Prostate gland (tissue), 2 donors: ENCODE data around the gene ZNF641. TPM values are rescaled to one million over a fixed set of nuclear protein-coding genes. Genes with fewer than 3 reads are reported as not detected.

Source experiments
- DNase-seq: peaks from one replicate; pipeline ENCODE4 v3.0.0-alpha.2; 2019; ENCODE audit warnings: low spot score
- H3K27ac ChIP-seq, 2 donors: fragments of 200-600 bp; sonication (generic); 2 replicates each; pipeline ENCODE4 v1.5.1; 2017 to 2019
- H3K27me3 ChIP-seq: fragments of 200-600 bp; sonication (generic); replicated peaks from 2 replicates; pipeline ENCODE4 v1.5.1; 2019; ENCODE audit not compliant: insufficient read depth
- H3K36me3 ChIP-seq, 2 donors: fragments of 200-600 bp; sonication (generic); 1 replicate in 1 of 2; 2 replicates in 1 of 2; pipeline versions ENCODE4 v1.5.1 to v1.8.1; 2017 to 2019
- H3K4me1 ChIP-seq: fragments of 200-600 bp; sonication (generic); replicated peaks from 2 replicates; pipeline ENCODE4 v1.5.1; 2019
- H3K4me3 ChIP-seq, 2 donors: fragments of 200-600 bp; sonication (generic); 2 replicates each; pipeline ENCODE4 v1.5.1; 2017 to 2019
- H3K9me3 ChIP-seq: fragments of 200-600 bp; sonication (generic); 2 replicates; pipeline ENCODE4 v1.5.1; 2017
- CTCF ChIP-seq, 4 experiments: fragments of 200-600 bp in 2 of 4; fragments of 450-650 bp in 2 of 4; sonication (generic) in 2 of 4; IDR thresholded peaks; 1 replicate in 3 of 4; 2 replicates in 1 of 4; pipeline ENCODE4 v1.5.1; 2016 to 2019; ENCODE audit warnings: antibody characterized with exemption in 4 of 4, mild to moderate bottlenecking in 2 of 4, moderate library complexity in 2 of 4
- POLR2A ChIP-seq: fragments of 450-650 bp; IDR thresholded peaks from one replicate; pipeline ENCODE4 v1.6.1; 2016; ENCODE audit warnings: antibody characterized with exemption, mild to moderate bottlenecking
- POLR2AphosphoS5 ChIP-seq: sonication (generic); formaldehyde crosslinking; IDR thresholded peaks from one replicate; pipeline ENCODE4 v1.6.1; 2017; ENCODE audit warnings: antibody characterized with exemption
- WGBS: methylation state at CpG from one replicate; pipeline ENCODE4 v1.1.5; 2018; 5-methylcytosine and 5-hydroxymethylcytosine counted together
- intact Hi-C: fragments of 100-400 bp; cut with DNase I; formaldehyde crosslinking; loops from one replicate; pipeline ENCODE4 v1.14.2; 2022
- total RNA-seq, 2 donors: library from RNA; depleted of rRNA; stranded (reverse); fragments of >200 nt; gene quantifications; one replicate each; pipeline ENCODE4 v1.1.0, GENCODE V29; 2016

ZNF641 gene
- 10 to 100 TPM; 21.7 to 39.7 TPM for total RNA-seq

DNA sequence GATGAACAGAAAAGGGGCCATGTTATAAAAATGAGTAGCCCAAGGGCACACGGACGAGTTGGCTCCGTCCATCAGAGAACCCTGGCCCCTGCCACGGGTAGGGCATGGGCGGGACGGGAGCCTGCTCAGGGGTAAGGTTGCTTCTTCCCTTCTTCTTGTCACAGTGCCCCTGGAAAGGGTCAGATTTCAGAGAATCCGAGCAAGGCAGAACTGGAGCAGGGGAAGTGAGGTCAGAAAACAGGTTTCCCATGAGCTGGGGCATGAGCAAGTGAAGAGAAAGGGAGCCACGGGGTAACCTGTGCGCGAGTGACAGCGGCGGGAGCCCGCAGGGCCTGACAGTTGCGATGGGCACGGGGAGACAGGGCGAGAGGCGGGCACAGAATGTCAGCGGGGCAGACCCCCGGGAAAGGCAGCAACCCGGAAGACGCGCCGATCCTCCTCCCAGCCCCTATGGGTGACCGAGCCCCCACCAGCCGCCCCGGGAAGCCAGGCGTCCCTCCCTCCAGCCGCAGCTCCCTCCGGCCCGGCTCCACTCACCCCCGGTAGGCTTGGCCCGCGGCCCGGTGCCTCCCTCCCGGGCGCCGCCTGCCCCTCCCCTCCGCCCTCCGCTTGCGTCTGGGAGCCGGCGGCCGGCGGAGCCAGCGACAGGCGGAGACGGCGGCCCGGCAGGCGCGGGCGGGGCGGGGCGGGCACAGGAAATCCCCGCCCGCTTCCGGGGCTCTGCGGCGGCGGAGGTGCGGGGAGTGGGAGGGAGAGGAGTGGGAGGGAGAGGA, at the start of gene ZNF641:
TSS of gene ZNF641 (minus strand) at position 671 of the 773 bp plus-strand sequence. CDS start 2,829 bp downstream, outside the sequence.
- Histone ChIP-seq H3K27me3 (no peaks in the 10 kb centered on the region), H3K4me3 (peak within 1 kb of the TSS; percentile 66 to 77), H3K36me3 (peaks cover 0 to 3% of the 10 kb centered on the region in 2 donors), H3K9me3 (no peaks in the 10 kb centered on the region), H3K4me1 (no peaks in the 10 kb centered on the region), H3K27ac (peak within 1 kb of the TSS; percentile 91 to 98)
- TF ChIP-seq CTCF (IDR thresholded peaks at IDR 0.05) (no peak), POLR2A (peak; percentile 17), POLR2AphosphoS5 (peak; percentile 22)
- DNase-seq: peak; percentile 82
- under 1% methylated on average over 55 of the region's 61 CpGs for WGBS
- intact Hi-C loops: loop anchor here (5.0 kb wide), 1 partner anchor 153 kb away; no protein-coding TSS in a partner anchor

- intact Hi-C loops: no loop called here
- WGBS: 13% methylated on average over 2 of the region's 2 CpGs
- Histone ChIP-seq H3K4me1 (no peaks in the 10 kb centered on the region), H3K36me3 (no peaks in the 10 kb centered on the region), H3K27ac (no peak overlapping the region), H3K27me3 (no peaks in the 10 kb centered on the region), H3K9me3 (no peaks in the 10 kb centered on the region), H3K4me3 (no peak overlapping the region)
- DNase-seq: no peak
- TF ChIP-seq CTCF (IDR thresholded peaks at IDR 0.05): no peak
- no peak for TF ChIP-seq POLR2AphosphoS5
- no peak for TF ChIP-seq POLR2A
These were observed 39.3 kb upstream of the ZNF641 start for GRCh38 chr12:48390026-48390425.

GRCh38 chr12:48389409-48389808, 38.7 kb upstream of the ZNF641 start:
- Histone ChIP-seq H3K27ac (no peak overlapping the region), H3K36me3 (no peaks in the 10 kb centered on the region), H3K27me3 (no peaks in the 10 kb centered on the region), H3K9me3 (no peaks in the 10 kb centered on the region), H3K4me1 (no peaks in the 10 kb centered on the region), H3K4me3 (no peak overlapping the region)
- intact Hi-C loops: no loop called here
- no peak for DNase-seq
- 74% methylated on average over 3 of the region's 3 CpGs for WGBS
- TF ChIP-seq CTCF (IDR thresholded peaks at IDR 0.05): no peak
- no peak for TF ChIP-seq POLR2A

- no peaks in the 10 kb centered on the region for H3K9me3 ChIP-seq
- no peak overlapping the region for H3K4me3 ChIP-seq
- WGBS: 88% methylated on average over 2 of the region's 2 CpGs
- no peak for DNase-seq
- intact Hi-C loops: no loop called here
- no peaks in the 10 kb centered on the region for H3K4me1 ChIP-seq
- no peaks in the 10 kb centered on the region for H3K27me3 ChIP-seq
- H3K27ac ChIP-seq: no peak overlapping the region
- H3K36me3 ChIP-seq: no peaks in the 10 kb centered on the region
- no peak for TF ChIP-seq CTCF (IDR thresholded peaks at IDR 0.05)
- no peak for TF ChIP-seq POLR2AphosphoS5
- TF ChIP-seq POLR2A: no peak
These were observed 38.2 kb upstream of the ZNF641 start for GRCh38 chr12:48388938-48389337.

- H3K27me3 ChIP-seq: no peaks in the 10 kb centered on the region
- H3K9me3 ChIP-seq: no peaks in the 10 kb centered on the region
- no peak overlapping the region for H3K27ac ChIP-seq
- no peaks in the 10 kb centered on the region for H3K36me3 ChIP-seq
- intact Hi-C loops: no loop called here
- 10% methylated on average over 1 of the region's 1 CpG for WGBS
- no peak overlapping the region for H3K4me3 ChIP-seq
- TF ChIP-seq POLR2AphosphoS5 (no peak), CTCF (IDR thresholded peaks at IDR 0.05) (no peak)
- no peak for DNase-seq
- H3K4me1 ChIP-seq: no peaks in the 10 kb centered on the region
These were observed 37.7 kb upstream of the ZNF641 start for GRCh38 chr12:48388460-48388859.
